ENCODE data around the gene TLR7.

DNA sequence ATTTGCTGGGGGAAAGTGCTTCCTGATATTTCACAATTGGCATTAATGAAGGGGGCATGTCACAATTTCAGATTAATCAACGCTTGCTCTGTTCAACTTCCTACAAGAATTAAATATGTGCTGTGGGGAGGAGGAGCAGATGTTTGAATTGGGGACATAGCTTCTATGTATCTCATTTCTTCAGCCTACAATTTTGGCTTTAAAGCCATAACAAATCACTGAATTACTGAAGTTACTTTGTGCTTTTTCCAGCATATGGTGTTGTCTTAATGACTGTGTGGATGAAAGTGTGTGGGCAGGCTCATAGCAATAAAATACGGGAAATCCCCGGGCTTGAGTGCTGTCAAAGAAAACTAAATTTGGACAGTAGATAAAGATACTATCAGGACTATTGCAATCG, 813 bp downstream of the TLR7 start:
- TF ChIP-seq CTCF (IDR thresholded peaks at IDR 0.05): no peak
- TF ChIP-seq POLR2A (IDR thresholded peaks at IDR 0.05): no peak

Measured in gastroesophageal sphincter (tissue), 3 donors.